Right lobe of liver (tissue), 6 donors: ENCODE data around the gene FGF6. TPM values are rescaled to one million over a fixed set of nuclear protein-coding genes. Genes with fewer than 3 reads are reported as not detected.

Source experiments
- ATAC-seq, 4 donors: fragments of 200-7000 bp; cut with Tn5 transposase; one replicate each; pipeline ENCODE4 v1.9.1; 2020; ENCODE audit warnings: mild to moderate bottlenecking in 4 of 4, moderate library complexity in 4 of 4
- DNase-seq, 3 donors: peaks; one replicate each; pipeline ENCODE4 v3.0.0-alpha.2; 2020
- H3K27ac ChIP-seq, 3 donors: fragments of 200-600 bp; one replicate each; pipeline ENCODE4 v1.8.0; 2022
- H3K27me3 ChIP-seq, 2 donors: fragments of 200-600 bp; one replicate each; pipeline ENCODE4 v1.8.0; 2022
- H3K36me3 ChIP-seq, 4 donors: fragments of 200-600 bp; sonication (generic) in 1 of 4; one replicate each; pipeline versions ENCODE4 v1.5.1 to v1.8.0; 2017 to 2022; ENCODE audit warnings: control low read depth in 1 of 4
- H3K4me1 ChIP-seq, 4 donors: fragments of 200-600 bp; sonication (generic) in 1 of 4; one replicate each; pipeline versions ENCODE4 v1.5.1 to v1.8.0; 2017 to 2022; ENCODE audit warnings: control low read depth in 1 of 4
- H3K4me3 ChIP-seq, 3 donors: fragments of 200-600 bp; one replicate each; pipeline ENCODE4 v1.8.0; 2022
- H3K9me3 ChIP-seq, 4 donors: fragments of 200-600 bp; sonication (generic) in 1 of 4; one replicate each; pipeline versions ENCODE4 v1.5.1 to v1.8.0; 2017 to 2022; ENCODE audit warnings: control low read depth in 1 of 4
- CTCF ChIP-seq, 4 donors: fragments of 200-600 bp in 3 of 4; fragments of 450-650 bp in 1 of 4; IDR thresholded peaks; one replicate each; pipeline versions ENCODE4 v1.5.1 to v1.8.0; 2016 to 2022; ENCODE audit warnings: antibody characterized with exemption in 4 of 4, mild to moderate bottlenecking in 2 of 4
- POLR2A ChIP-seq: fragments of 450-650 bp; IDR thresholded peaks from one replicate; pipeline ENCODE4 v1.6.1; 2017; ENCODE audit warnings: antibody characterized with exemption, mild to moderate bottlenecking
- WGBS: methylation state at CpG from one replicate; pipeline ENCODE4 v1.1.6; 2018; ENCODE audit warnings: low coverage, low lambda C conversion rate; ENCODE audit not compliant: insufficient coverage; ENCODE audit errors: missing lambda C conversion rate; 5-methylcytosine and 5-hydroxymethylcytosine counted together
- intact Hi-C, 2 donors: fragments of 100-400 bp; cut with DNase I; formaldehyde crosslinking; loops; one replicate each; pipeline versions ENCODE4 v1.11.2 to v1.14.1; 2022
- long read RNA-seq: library from polyadenylated mRNA; unstranded; transcript quantifications from one replicate; pipeline ENCODE4 v2.0.0, GENCODE V29; 2019
- total RNA-seq, 6 experiments: library from RNA; depleted of rRNA in 2 of 6; stranded (reverse); fragments of >200 nt in 2 of 6; fragmentation: NEBNext Ultra II Directional in 3 of 6; extraction: Animal tissue kit (Norgen Biotek cat#: 25700) in 3 of 6; gene quantifications; one replicate each; pipeline versions ENCODE4 v1.1.0 to v1.2.4, GENCODE V29; 2016 to 2023
- donor health status: DM: no; HTN: yes; CAD: no.
- donor health status: DM: no; HTN: no; CAD: no.
- donor health status: DM: no; HTN: no; CAD: no.
- donor health status: DM: no; HTN: yes; CAD: no.
- donor health status: DM: no; HTN: yes; CAD: no.

FGF6 gene
- not detected for total RNA-seq
- long read RNA-seq: 0 reads

GRCh38 chr12:4445156-4446101 lies at the start of gene FGF6:
Gene FGF6 (minus strand): TSS chr12:4445815. CDS start chr12:4445570, 245 bp downstream.
- Histone ChIP-seq H3K27me3 (no peaks in the 10 kb centered on the region), H3K4me1 (no peaks in the 10 kb centered on the region), H3K9me3 (no peaks in the 10 kb centered on the region), H3K4me3 (no peak within 1 kb of the TSS), H3K36me3 (no peaks in the 10 kb centered on the region), H3K27ac (no peak within 1 kb of the TSS)
- intact Hi-C loops: no loop called here
- ATAC-seq: no peak
- DNase-seq: peak in 1 of 3 donors; percentile 30
- 82% methylated on average over 14 of the region's 42 CpGs for WGBS
- TF ChIP-seq CTCF (IDR thresholded peaks at IDR 0.05): no peak
- no peak for TF ChIP-seq POLR2A

- H3K36me3 ChIP-seq: peaks cover 0 to 28% (median 0%) of the 10 kb centered on the region in 4 donors
- H3K27me3 ChIP-seq: no peaks in the 10 kb centered on the region
- 75% methylated on average over 1 of the region's 1 CpG for WGBS
- ATAC-seq (no peak), DNase-seq (no peak)
- intact Hi-C loops: no loop called here
- no peak overlapping the region for H3K4me3 ChIP-seq
- TF ChIP-seq CTCF (IDR thresholded peaks at IDR 0.05) (no peak), POLR2A (no peak)
- no peak overlapping the region for H3K27ac ChIP-seq
- no peaks in the 10 kb centered on the region for H3K4me1 ChIP-seq
- no peaks in the 10 kb centered on the region for H3K9me3 ChIP-seq
Observed at GRCh38 chr12:4490973-4491372, 45.4 kb upstream of the FGF6 start.

- no peak for DNase-seq
- Histone ChIP-seq H3K9me3 (no peaks in the 10 kb centered on the region), H3K27ac (no peak overlapping the region), H3K4me3 (no peak overlapping the region), H3K36me3 (peaks cover 0 to 26% (median 0%) of the 10 kb centered on the region in 4 donors), H3K4me1 (no peaks in the 10 kb centered on the region), H3K27me3 (no peaks in the 10 kb centered on the region)
- ATAC-seq: no peak
- 96% methylated on average over 2 of the region's 2 CpGs for WGBS
- TF ChIP-seq CTCF (IDR thresholded peaks at IDR 0.05): no peak
- TF ChIP-seq POLR2A: no peak
- intact Hi-C loops: no loop called here
Observed at GRCh38 chr12:4489556-4489955, 43.9 kb upstream of the FGF6 start.

- 79% methylated on average over 2 of the region's 2 CpGs for whole genome bisulfite sequencing
- ATAC-seq: no peak
- no peak for TF ChIP-seq CTCF (IDR thresholded peaks at IDR 0.05)
- no peak for TF ChIP-seq POLR2A
Observed at GRCh38 chr12:4486980-4487379, 41.4 kb upstream of the FGF6 start.

More at GRCh38 chr12:4486980-4487379, 41.4 kb upstream of the FGF6 start:
- intact Hi-C loops: no loop called here
- Histone ChIP-seq H3K9me3 (no peaks in the 10 kb centered on the region), H3K4me3 (no peak overlapping the region), H3K36me3 (peaks cover 0 to 26% (median 0%) of the 10 kb centered on the region in 4 donors), H3K4me1 (no peaks in the 10 kb centered on the region), H3K27ac (no peak overlapping the region), H3K27me3 (no peaks in the 10 kb centered on the region)
- DNase-seq: no peak
